Measurements from ENCODE around the gene SECTM1.

GRCh38 chr17:82298538-82299421, 34.8 kb downstream of the SECTM1 start:
- TF ChIP-seq FOXK2 (IDR thresholded peaks at IDR 0.05), result no peak
- TF ChIP-seq ZNF384 (IDR thresholded peaks at IDR 0.05), result no peak
- TF ChIP-seq ELF4 (IDR thresholded peaks at IDR 0.05), result no peak

Measured in HEK293T (cell line).